NK-92 treated with Interleukin-12 subunit alpha and Interleukin-12 subunit beta, amount 100 ng/mL, for 24 hours (cell line): ENCODE results near the gene NCKAP5.

Source experiments
- DNase-seq: peaks from one replicate; lab custom pipeline; 2025; lab: John Stamatoyannopoulos, UW

Gene NCKAP5

DNA sequence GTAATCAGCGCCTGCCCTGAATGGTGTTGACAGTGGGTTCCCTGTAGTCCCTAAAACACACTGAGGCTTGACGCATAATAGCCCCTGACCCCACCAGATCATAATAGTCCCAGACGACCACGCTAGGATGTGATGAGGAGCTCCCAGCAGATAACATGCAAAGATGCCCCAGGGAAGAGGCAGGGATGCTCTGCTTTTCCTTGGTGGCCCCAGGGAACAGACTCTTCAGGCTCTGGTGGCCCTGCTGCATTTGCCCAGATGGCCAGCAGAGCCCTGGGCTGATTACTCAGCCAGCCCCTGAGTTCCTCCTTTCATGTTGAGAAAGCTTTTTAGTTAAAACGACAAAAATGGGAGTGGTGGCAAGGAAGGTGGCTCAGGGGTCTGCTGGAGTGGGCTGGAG lies 5.9 kb upstream of the NCKAP5 start:
- DNase-seq = no peak

DNA sequence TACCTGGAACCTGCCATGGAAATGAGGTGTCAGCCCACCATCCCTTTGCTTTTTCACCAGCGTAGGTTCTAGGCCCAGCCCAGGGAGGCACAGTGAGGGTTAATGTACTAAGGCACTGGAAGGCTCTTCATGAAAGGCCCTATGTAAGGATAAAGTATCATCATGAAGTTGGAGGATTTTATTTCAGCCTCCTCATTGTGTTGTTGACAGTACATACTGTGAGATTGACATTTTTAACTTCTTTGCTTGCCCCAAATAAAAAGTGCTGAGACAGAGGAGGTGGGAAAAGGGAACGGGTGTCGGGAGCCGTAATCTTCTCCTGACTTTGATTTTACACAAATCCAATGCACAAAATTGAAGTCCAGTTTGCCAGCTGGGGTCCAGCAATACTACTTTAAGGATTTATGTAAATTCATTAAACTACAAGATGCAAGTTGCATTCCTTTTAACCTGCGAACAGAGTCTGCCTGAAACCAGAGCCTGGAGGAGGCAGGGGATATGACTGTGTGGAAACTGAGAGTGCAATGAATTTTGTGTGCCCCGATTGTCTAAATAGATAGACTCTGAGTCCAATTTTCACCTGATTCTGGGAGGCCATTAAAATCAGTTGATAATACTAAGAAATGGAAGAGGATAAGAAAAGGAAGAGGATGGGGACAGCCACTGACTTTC lies 5.4 kb upstream of the NCKAP5 start:
- DNase-seq = no peak

DNA sequence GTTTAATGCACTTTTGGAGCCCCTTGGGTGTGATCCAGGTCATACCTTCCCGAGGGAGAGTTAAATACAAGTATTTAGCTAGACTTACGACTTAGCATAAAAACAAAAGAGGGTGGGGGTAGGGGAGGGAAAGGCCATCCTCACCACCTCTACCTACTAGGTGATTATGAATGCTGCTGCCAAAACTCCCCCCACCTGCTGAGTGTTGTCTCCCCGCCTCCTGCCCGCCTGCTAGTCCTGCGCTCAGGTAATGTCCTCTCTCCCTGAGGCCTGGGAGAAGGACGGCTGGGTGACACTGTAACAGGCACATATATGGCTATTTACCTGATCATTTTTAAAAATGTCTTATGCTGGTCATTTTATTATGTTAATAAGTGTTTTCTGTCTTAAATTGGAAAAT lies 3.0 kb upstream of the NCKAP5 start:
- DNase-seq = no peak

DNA sequence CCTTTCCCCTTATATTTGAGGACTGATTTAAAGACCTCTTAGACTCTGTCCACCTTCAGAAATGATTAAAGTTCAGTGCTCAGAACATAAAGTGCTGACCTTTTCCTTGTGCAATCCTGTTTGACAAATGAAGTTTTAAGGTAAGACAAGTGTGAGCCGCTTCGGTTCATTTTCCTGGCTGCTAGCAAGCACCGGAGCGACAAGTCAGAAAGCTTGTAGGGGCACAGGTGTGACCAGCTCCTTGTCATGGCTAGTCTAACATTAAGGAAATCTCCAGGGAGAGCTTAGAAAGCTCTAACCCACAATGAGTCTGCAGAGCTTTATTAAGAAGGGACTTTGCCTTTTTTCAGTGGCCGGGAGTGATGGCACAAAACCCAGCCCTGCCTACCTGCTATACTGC lies 2.3 kb upstream of the NCKAP5 start:
- no peak for DNase-seq

DNA sequence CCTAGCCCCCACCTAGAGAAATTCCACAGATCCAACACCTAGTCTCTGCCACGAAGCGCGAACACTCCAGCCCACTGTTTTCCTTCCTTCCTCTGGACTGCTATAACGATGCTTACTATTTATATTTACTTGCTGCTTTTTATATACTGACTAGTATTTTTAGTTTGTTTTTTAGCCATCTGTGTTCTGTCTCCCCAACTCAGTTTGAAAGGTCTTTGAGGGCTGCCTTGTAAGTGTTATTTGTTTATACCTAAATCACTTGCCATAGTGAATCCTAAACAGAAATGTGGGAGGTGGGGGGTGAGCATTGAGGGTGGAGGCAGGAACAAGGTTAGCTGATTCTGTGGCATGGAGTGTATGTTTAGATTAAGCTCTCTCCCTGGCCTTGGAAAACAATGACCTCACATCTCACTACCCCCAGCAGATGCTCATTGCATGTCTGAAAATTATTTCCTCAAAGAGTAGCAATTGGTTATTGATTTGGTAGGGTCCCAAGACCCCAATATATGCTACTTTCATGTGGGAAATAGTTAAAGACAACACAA lies 1.1 kb upstream of the NCKAP5 start:
- DNase-seq = no peak

DNA sequence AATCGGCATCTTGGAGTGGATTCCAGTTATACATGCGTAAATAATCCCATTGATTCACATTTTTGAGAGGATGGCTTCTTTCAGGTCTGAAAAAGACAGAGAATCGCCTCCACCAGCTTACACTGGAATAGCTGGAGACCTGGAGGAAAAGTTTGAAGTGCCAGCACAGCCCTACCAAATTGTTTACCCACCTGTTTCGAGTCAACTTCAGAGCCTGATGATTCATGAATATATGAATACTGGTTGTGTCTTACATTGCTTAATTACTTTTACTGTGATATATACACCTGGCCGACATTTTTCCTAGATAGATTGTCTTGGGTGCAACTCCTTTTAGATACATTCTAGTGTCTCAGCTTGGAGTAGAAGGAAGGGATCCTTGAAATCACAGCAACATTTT lies 335 bp upstream of the NCKAP5 start:
- no peak for DNase-seq

DNA sequence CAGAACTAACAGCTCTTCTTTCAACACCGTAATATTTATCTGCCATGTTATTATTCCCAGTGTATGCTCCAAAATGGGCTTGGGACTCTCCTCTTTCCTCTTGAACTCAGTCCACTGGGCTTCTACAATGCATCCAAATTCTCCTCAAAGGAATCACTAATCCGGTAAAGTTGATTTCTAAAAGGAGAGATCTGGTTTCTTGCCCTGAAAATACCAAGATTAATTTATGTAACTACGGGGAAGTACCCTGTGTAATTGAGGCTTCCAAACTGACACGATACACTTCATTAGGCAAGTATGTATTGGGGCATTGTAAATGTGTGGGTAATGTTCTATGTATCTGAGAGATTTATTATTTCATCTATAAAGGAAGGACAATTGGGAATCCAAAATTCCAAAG lies 5.7 kb downstream of the NCKAP5 start:
- DNase-seq = no peak

DNA sequence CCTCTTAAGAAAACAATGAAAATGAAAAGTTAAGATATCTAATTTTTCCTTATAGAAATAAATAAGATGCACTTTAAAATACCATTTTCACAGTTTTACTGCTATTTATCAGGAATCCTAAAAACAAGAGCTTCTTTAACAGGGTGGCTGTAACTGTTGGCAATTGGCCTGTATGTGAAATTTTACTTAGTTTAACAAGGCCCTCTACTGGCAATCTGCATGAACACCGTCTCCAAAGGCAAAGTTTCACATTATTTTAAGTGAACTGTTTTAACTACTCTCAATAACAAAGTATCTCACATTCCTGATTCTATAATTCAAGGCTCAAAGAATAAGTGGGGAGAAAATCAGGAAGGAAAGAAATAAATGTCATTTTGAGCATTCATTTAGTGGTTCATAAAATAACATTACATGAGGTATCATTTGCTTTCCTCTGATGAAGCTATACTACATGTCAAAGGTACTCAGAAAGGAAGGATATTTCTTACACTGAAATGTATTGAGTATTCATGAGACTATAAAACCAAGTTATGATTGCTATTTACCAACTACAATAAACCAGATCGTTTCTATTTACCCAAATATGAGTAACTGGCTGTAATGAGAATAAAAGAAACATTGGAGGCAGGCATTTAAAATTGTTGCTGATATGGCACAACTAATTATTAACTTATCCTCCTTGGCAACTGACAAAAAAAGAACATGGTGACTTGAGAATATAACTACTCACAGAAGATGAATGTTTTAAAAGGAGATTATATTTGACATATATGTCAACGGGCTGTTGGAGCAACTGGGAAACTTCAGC lies 7.0 kb downstream of the NCKAP5 start:
- DNase-seq = no peak

DNA sequence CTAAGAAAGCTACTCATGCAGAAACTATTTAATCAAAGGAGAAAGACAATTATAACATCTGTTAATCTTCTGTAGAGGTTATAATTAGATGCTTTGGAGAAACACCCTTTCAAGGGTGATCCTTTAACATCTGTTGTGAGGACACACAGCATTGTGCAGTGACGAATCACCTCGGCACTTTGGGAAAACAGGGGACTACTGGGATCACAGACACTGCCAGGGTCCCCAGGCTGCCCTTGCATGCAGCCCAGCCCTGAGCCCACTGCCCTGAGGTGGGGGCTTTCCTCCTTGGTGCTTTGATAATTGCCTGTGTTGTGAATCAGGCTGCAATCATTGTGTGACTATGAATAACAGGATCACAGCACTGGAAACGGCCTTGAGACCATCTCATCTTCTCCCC lies 10.6 kb downstream of the NCKAP5 start:
- DNase-seq = no peak

DNA sequence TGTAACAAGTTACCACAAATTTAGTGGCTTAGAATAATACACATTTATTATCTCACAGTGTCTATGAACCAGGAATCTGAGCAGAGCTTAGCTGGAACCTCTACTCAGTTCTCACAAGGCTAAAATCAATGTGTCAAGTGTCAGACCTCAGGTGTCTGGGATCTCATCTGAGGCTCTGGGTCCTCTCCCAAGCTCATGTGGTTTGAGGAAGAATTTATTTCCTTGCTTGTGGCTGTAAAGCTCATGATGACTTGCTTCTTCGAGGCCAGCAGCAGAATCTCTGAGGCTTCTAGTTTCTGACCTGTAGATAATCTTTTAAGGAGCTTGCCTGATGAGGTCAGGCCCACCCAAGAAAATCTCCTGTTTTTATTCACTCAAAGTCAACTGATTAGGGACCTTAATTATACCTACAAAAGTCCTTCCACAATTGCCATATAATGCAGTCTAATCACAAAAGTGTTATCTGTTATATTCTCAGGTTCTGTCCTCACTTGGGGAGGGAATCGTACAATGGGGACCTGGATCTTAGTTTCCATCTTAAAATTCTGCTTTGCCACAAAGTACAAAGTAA lies 14.3 kb downstream of the NCKAP5 start:
- no peak for DNase-seq

DNA sequence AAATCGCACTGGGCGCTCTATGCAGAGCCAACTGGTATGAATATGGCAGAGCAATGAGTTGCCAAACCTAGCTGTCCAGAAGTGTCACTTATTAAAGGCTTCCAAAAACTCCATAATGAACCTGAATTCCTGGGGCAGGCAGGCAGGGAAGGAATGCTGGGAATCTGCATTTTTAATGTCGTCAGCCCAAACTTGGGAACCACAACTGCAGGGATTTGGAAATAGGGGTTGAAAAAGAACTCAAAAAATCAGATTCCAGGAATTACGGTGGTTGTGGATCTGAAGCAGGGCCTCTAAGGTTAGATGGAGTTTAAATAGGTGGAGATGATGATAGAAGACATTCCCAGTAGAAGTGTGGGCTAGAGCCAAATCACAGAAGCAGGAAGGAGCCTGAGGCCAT lies 15.0 kb downstream of the NCKAP5 start:
- DNase-seq = no peak

DNA sequence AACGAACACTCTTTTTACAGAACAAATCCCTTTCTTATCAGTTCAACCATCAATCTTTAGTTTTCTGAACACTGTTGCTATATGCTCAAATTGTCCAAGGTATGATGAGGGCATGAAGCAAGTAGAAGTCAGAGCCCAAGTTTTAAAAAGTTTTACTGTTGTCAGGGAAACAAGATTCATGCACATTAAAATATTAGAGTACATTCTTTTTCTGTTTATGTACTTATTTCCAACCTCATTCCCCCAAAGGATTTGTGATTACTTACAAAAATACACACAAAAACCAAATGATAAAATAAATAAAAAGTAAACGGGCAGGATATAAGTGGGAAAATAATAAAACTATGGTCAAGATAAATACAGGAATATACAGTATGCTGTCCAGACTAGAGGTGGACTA lies 15.4 kb downstream of the NCKAP5 start:
- DNase-seq = no peak

DNA sequence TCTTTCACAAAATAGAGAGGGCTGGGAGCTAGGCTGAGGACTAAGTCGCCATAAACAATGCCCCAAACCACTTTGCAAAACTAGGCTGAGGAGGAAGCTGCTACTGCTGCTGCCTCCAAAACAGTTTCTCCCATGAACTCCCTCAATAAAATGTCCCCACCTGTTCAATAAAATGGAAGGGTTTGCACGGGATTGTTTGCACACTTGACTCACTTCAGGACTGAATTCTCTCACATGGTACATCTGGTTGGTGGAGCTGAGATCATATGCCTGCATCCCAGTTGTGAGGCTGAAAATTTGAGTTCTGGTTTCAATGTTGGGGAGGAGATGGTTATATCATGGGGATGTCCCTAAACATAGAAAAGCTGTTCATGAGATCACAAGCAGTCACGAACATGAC lies 26.5 kb downstream of the NCKAP5 start:
- no peak for DNase-seq

DNA sequence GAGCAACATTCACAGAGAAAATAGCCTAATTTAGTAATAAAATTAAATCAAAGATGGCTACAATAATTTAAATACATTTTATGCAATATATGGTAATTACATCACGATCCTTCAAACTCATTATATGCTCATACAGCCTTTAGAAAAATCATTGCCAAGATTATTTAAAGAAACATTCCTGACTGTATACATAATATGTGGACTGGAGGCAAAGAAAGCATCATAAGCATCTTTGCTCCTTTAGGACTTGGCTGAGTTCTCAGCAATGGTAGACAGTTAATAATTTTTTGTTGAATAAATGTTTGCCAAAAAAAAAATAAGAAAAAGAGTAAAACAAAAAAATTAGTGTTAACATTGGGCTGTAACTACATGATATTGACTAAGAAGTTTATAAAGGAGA lies 26.9 kb downstream of the NCKAP5 start:
- no peak for DNase-seq

DNA sequence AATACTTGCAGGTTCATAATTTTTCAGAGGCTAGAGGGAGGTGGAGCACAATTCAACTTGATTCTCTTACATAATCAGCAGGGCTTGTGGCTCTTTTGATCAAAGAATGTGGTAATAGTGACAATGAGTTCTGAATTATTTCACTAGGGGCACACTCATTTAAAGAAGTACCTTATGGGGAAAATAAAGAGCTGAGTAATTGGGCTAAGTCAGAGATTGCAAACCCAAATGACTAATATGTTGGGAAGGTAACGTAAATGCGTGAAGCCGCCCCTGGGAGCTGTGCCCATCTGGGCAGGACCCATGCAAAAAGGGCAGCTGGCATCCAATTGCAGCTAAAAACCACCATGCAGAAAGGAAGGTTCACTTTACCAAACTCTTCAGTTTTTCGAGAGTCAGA lies 35.3 kb downstream of the NCKAP5 start:
- no peak for DNase-seq

DNA sequence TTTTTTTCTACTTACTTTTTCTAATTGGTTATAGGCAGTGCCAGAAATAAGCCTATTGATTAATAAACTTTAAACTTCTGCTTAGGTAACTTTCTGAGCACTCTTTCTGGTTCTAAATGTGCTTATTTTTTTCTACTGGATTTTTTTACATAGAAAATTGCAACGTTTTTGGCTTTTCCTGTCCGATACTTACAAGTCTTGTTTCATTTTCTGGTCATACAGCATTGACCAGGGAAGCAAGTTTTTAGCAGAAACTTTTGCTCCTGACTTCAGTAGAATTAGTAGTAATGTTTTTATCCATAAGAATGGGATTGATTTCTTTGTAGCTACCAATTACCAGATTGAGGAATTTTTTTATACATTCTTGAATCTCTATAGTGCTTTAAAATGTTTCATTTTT lies 36.9 kb downstream of the NCKAP5 start:
- DNase-seq = no peak

DNA sequence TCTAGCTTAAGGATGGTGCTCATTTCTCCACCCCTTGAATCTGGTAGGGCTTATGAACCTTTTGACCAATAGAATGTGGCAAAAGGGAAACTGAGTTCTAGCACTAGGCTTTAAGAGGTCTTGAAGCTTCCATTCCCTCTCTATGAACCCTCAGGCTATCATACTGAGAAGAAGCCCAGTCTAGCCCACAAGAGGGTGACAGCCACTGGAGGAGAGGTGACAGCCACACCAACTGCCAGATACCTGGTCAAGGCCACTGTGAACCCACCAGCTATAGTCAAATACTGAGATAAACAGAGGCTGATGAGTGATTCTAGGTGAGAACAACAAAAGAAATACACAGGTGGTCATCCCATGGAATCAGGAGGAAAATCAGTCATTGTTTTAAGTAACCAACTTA lies 37.6 kb downstream of the NCKAP5 start:
- DNase-seq = no peak

DNA sequence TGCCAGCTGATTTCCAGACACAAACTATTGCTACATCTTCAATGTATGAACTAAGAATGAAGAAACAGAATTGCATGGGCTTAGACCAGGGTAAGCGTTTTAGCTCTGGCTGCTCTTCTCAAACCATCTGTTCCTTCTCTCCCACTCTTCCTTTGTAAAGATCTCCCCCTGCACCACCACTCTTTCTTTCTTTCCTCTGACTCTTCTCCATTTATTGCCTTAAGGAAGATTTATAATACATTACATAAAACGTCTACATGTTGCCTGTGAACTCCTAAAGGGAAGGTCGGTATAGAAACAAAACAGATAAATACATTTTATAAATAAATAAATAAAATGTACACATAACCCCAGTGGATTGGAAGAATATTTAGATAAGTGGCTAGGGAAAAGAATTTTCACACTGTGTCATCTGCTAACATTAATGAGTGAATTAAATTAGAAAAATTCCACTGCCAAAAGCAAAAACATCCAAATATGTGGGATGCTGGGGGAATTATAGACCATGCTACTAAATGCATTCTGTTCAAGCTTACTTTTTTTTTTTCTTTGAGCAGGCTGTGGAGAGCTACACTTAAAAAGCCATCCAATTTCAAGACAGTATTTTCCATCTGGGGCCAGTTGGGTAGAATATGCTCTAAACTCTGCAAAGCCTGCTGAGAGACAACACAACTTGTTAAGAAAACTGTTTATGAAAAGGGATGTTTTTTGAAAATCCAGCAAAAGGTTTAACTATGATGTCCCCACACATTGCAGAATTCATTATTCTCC lies 41.5 kb downstream of the NCKAP5 start:
- no peak for DNase-seq

DNA sequence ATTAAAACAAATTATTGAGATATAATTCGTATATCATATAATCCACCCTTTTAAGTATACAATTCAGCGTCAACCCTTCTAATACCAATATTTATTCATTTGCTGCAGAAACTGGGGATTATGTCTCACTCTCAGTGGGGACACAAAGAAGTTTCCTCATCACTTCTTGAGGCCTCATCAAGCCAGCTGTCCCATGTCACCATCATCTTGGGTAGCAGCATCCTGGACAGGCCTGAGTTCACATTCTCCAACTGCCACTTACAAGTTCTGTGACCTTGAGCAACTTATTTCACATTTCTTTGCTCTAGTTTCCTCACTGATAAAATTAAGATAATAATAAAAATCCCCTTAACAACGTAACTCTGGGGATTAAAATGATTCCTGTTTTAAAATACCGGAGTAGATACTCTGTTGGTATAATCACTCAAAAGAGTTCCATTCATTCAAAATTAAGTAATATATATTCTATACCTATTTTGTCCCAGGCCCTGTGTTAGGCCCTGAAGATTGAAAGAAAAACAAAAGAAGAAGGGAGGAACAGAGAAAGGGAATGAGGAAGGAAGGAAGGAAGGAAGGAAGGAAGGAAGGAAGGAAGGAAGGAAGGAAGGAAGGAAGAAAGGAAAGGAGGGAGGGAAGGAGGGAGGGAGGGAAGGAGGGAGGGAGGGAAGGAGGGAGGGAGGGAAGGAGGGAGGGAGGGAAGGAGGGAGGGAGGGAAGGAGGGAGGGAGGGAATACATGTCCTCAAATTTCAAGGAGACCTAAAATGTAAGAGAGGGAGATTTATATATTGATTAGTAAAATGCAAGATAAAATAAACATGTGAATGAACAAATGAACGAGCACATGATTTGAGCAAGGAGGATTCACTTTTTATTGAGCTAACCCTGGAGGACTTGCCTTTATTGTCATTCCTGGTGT lies 42.4 kb downstream of the NCKAP5 start:
- no peak for DNase-seq

DNA sequence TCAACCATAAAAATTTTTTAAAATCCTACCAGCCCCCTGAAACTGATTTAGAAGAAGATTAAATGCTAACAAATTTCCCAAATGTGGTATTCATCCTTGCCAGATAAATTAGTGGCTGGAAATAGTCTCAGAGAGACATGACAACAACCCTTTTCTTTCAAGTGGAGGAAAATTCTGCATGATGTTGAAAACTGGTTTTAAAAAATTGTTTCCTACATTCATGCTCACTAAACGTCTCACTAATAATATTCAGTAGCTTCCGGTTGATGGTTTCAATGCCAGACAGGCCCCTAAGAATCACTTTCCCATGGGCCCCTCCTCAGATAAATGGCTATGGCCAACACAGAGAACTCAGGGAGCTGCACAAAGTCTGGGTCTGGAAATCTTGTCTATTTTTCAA lies 43.2 kb downstream of the NCKAP5 start:
- no peak for DNase-seq

DNA sequence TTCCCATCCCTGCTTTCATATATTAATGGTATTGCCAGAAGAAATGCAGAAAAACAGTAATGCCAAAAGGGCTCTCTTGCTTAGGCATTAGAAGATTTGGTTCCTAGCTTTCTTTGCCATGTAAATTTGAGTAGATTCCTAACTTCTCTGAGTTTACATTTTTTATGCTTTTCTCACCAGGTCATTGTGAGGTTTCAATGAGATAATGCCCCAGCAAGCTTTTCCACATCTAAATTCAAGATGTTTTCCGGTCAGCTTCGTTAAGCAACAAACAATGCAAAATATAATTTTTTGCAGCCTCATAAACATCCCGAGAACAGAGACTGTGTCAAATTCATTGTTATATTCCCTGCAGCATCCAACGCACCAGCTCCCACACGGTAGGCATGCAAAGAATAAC lies 44.9 kb downstream of the NCKAP5 start:
- no peak for DNase-seq
